ENCODE measurements around the gene OLFML3. TPM values are rescaled to one million over a fixed set of nuclear protein-coding genes. Genes with fewer than 3 reads are reported as not detected.

The OLFML3 gene
- total and polyA plus RNA-seq, 2 of the 13 experiments (the other 11 are each of a cell fraction or from before 2014, with no cell fraction given): 2.0 to 5.1 TPM

DNA sequence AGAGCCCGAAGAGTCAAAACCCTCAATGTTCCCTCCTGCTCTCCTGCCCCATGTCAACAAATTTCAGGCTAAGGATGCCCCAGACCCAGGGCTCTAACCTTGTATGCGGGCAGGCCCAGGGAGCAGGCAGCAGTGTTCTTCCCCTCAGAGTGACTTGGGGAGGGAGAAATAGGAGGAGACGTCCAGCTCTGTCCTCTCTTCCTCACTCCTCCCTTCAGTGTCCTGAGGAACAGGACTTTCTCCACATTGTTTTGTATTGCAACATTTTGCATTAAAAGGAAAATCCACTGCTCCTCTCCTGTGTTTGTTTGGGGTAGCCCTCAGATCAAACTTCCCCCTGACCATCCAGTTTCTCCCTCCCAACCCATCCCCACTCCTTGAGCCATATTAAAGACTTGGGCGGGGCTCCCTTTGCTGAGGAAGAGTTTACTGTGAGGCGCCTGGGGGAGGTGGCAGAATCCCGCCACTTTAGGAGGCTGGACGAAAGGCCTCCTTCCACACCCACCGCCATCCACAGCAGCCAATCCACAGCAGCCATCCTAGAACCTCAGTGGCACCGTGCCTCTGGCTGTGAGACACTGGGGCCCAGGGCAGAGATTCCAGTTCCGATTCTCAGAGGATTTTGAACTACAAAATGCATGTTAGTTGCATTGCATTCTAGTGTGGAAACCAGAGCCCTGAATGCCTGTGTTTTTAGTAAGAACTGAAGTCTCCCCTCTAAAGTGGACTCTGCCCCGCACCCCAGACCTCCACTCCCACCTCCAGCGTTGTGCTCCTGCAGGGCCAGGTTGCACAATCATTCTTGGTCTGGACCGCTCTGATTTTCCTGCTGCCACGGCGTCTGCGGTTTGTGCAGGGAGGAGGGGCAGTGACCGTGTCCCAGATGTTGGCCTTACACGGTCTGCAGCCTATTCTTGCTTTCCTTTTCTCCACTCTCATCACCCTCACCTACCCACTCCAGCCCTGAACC is 3.0 kb downstream of the OLFML3 start (continued):
- TF ChIP-seq ZNF207 (IDR thresholded peaks at IDR 0.05; ENCODE audit: borderline replicate concordance): no peak
- TF ChIP-seq MED13 (CRISPR knock-in tag; IDR thresholded peaks at IDR 0.05): no peak
- no peak for TF ChIP-seq ZNF619 (CRISPR knock-in tag; IDR thresholded peaks at IDR 0.05)
- TF ChIP-seq KMT2B (CRISPR knock-in tag; IDR thresholded peaks at IDR 0.05): no peak
- no peak for TF ChIP-seq NFATC3 (CRISPR knock-in tag; IDR thresholded peaks at IDR 0.05)
- TF ChIP-seq ZNF468 (CRISPR knock-in tag; IDR thresholded peaks at IDR 0.05): no peak
- TF ChIP-seq, protein P1, sequence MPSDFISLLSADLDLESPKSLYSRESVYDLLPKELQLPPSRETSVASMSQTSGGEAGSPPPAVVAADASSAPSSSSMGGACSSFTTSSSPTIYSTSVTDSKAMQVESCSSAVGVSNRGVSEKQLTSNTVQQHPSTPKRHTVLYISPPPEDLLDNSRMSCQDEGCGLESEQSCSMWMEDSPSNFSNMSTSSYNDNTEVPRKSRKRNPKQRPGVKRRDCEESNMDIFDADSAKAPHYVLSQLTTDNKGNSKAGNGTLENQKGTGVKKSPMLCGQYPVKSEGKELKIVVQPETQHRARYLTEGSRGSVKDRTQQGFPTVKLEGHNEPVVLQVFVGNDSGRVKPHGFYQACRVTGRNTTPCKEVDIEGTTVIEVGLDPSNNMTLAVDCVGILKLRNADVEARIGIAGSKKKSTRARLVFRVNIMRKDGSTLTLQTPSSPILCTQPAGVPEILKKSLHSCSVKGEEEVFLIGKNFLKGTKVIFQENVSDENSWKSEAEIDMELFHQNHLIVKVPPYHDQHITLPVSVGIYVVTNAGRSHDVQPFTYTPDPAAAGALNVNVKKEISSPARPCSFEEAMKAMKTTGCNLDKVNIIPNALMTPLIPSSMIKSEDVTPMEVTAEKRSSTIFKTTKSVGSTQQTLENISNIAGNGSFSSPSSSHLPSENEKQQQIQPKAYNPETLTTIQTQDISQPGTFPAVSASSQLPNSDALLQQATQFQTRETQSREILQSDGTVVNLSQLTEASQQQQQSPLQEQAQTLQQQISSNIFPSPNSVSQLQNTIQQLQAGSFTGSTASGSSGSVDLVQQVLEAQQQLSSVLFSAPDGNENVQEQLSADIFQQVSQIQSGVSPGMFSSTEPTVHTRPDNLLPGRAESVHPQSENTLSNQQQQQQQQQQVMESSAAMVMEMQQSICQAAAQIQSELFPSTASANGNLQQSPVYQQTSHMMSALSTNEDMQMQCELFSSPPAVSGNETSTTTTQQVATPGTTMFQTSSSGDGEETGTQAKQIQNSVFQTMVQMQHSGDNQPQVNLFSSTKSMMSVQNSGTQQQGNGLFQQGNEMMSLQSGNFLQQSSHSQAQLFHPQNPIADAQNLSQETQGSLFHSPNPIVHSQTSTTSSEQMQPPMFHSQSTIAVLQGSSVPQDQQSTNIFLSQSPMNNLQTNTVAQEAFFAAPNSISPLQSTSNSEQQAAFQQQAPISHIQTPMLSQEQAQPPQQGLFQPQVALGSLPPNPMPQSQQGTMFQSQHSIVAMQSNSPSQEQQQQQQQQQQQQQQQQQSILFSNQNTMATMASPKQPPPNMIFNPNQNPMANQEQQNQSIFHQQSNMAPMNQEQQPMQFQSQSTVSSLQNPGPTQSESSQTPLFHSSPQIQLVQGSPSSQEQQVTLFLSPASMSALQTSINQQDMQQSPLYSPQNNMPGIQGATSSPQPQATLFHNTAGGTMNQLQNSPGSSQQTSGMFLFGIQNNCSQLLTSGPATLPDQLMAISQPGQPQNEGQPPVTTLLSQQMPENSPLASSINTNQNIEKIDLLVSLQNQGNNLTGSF (CRISPR knock-in tag; IDR thresholded peaks at IDR 0.05): no peak
- TF ChIP-seq, protein P2, sequence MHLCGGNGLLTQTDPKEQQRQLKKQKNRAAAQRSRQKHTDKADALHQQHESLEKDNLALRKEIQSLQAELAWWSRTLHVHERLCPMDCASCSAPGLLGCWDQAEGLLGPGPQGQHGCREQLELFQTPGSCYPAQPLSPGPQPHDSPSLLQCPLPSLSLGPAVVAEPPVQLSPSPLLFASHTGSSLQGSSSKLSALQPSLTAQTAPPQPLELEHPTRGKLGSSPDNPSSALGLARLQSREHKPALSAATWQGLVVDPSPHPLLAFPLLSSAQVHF (CRISPR knock-in tag; IDR thresholded peaks at IDR 0.05): no peak
- TF ChIP-seq KDM3A (CRISPR knock-in tag; IDR thresholded peaks at IDR 0.05; ENCODE audit: low read depth): no peak
- TF ChIP-seq, protein P3, sequence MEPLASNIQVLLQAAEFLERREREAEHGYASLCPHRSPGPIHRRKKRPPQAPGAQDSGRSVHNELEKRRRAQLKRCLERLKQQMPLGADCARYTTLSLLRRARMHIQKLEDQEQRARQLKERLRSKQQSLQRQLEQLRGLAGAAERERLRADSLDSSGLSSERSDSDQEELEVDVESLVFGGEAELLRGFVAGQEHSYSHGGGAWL (CRISPR knock-in tag; IDR thresholded peaks at IDR 0.05): no peak
- no peak for TF ChIP-seq STAT5B (CRISPR knock-in tag; IDR thresholded peaks at IDR 0.05)
- no peak for TF ChIP-seq NKX3-1 (CRISPR knock-in tag; IDR thresholded peaks at IDR 0.05)
- TF ChIP-seq ZNF557 (CRISPR knock-in tag; IDR thresholded peaks at IDR 0.05): no peak
- no peak for TF ChIP-seq ZNF17 (CRISPR knock-in tag; IDR thresholded peaks at IDR 0.05)
- TF ChIP-seq ZNF703 (CRISPR knock-in tag; IDR thresholded peaks at IDR 0.05; ENCODE audit: borderline replicate concordance): no peak
- TF ChIP-seq JDP2 (CRISPR knock-in tag; IDR thresholded peaks at IDR 0.05; ENCODE audit: borderline replicate concordance): no peak
- TF ChIP-seq ARNTL (CRISPR knock-in tag; IDR thresholded peaks at IDR 0.05): 0 out of 2 replicates have a peak, but pooled peaks have one; percentile 44
- TF ChIP-seq LCORL (IDR thresholded peaks at IDR 0.05): no peak
- TF ChIP-seq LCORL (CRISPR knock-in tag; IDR thresholded peaks at IDR 0.05): peak; percentile 73
- TF ChIP-seq, protein P4, sequence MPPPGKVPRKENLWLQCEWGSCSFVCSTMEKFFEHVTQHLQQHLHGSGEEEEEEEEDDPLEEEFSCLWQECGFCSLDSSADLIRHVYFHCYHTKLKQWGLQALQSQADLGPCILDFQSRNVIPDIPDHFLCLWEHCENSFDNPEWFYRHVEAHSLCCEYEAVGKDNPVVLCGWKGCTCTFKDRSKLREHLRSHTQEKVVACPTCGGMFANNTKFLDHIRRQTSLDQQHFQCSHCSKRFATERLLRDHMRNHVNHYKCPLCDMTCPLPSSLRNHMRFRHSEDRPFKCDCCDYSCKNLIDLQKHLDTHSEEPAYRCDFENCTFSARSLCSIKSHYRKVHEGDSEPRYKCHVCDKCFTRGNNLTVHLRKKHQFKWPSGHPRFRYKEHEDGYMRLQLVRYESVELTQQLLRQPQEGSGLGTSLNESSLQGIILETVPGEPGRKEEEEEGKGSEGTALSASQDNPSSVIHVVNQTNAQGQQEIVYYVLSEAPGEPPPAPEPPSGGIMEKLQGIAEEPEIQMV (CRISPR knock-in tag; IDR thresholded peaks at IDR 0.05; ENCODE audit: low read depth): 0 out of 2 replicates have a peak, but pooled peaks have one; percentile 55

Data from HepG2 (cell line).